HG03439 (cell line): Measurements from ENCODE around the gene CHD5.
A peak's percentile ranks its signal among the peaks of the same experiment; 100 is the strongest.
"Not testable (repeated sequence)": the region's sequence is repeated elsewhere in the genome, so short reads cannot be mapped to it uniquely, and the experiment has no call there.

Source experiments
- ATAC-seq: cut with Tn5 transposase; IDR thresholded peaks from one replicate; pipeline ENCODE4 v1.9.1; 2021; ENCODE audit warnings: mild to moderate bottlenecking, moderate library complexity; ENCODE audit not compliant: unreplicated experiment

The CHD5 gene

GRCh38 chr1:6180268-6180706 lies at the start of gene CHD5:
CHD5 (minus strand) TSS chr1:6180321; CDS start chr1:6180023, 298 bp downstream.
- ATAC-seq, result no peak

GRCh38 chr1:6225651-6226050 lies 45.5 kb upstream of the CHD5 start:
- no peak for ATAC-seq

DNA sequence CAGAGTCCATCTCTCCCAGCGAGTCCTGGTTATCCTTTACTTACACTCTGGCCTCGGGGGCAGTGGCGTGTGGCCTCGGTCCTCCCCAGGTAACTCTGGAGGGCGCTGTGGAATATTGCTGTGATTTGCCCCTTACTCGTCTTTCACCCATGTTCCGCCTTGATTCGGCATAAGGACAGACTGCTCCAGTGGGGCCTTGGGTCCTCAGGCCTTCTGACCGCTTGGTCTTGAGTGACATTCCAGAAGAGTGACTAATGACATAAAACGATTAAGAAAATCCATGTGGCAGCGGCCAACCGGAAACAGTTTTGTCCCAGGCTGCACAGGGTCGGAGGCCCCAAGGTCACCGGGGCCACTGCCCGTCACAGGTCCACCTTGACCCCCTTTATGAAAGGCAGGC lies 44.6 kb upstream of the CHD5 start:
- no peak for ATAC-seq

DNA sequence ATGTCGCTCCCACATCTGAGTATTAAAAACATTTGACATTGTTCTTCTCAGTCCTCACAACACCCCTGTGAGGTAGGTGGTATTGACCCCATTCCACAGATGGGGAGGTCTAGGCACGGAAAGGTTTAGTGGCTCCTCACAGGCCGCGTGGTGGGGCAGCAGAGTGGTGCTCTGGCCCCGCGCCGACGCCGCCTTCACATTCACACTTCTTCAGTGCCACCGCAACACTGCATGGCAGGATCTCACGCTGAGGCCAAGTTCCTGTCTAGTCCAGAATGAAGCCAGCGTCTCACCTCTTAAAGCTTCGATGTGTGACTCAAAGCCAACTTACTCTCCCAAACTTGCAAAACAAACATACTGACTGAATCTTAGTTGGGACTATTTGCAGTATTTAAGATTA lies 43.5 kb upstream of the CHD5 start:
- no peak for ATAC-seq

GRCh38 chr1:6222636-6223035 lies 42.5 kb upstream of the CHD5 start:
- no peak for ATAC-seq

- ATAC-seq, result no peak
Observed at GRCh38 chr1:6221210-6221784, 41.2 kb upstream of the CHD5 start.

- no peak for ATAC-seq
Observed at GRCh38 chr1:6220236-6220635, 40.1 kb upstream of the CHD5 start.

DNA sequence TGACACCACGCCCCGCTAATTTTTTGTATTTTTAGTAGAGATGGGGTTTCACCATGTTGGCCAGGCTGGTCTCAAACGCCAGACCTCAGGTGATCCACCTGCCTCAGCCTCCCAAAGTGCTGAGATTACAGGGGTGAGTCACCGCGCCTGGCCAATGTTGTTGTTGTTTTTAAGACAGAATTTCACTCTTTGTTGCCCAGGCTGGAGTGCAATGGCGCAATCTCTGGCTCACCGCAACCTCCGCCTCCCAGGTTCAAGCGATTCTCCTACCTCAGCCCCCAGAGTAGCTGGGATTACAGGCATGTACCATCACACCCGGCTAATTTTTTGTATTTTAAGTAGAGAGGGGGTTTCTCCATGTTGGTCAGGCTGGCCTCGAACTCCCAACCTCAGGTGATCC lies 39.5 kb upstream of the CHD5 start:
- not testable (repeated sequence) for ATAC-seq

DNA sequence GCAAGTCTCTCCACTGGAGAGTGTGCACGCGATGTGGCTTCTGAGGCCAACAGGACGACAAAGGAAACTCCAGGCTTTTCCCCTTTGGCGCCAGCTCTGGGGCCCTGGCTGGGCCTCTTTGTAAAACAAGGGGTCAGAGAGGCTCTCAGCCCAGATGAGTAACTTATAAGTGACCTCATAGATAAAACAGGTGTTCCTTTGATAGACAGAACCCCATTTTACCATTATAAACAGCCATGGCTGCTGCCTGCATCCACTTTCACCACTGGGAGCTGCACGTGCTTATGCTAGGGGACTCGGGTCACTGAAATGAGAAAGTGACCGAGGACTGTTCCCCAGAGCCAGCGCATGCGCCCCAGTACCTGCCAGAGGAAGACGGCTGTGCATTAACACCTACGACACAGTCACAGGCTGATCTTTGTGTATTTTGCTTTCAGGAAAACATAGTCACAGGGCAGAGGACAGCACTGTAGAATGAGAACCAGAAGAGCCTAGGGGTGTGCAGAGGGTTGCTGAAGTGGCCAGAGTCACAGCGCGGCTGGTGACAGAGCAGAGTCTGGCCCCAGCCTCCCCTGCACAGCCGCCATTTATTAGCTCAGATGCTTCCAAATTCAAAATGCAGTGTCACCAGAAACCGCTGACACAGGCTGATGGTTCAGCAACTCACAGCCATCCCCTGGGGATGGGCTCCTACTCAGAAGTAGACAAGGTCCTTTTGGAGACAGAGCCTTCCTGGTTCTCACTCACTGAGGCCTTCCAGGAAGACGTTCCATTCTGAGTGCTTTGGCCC lies 38.4 kb upstream of the CHD5 start:
- no peak for ATAC-seq

DNA sequence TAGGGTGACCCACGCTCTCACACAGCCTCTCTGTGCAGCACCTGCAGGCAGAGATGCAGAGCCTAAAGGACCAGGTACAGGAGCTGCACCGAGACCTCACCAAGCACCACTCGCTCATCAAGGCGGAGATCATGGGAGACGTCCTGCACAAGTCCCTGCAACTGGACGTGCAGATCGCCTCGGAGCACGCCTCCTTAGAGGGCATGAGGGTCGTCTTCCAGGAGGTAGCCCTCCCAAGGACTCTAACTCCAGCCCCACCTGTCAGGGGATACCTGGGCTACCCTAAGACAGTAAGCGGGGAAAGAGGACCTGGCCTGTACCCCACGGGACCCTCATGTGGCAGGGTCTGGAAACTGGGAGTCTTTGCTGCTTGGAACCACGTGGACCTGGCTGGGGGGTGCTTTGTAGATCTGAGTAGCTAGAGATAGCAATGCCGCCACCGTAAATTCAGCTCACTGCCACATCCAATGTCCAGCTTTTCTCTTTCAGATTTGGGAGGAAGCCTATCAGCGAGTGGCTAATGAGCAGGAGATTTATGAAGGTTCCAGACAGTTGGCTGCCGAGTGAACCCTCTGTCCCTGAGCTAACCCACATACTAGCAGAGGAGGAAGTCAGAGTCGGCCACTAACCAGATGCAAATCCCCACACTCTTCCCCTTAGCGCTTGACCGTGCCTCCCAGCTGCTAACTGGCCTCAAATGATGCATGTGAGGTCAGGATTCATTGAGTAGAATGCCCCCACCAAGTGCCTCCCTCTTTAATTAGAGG lies 32.3 kb upstream of the CHD5 start:
- ATAC-seq, result no peak

- no peak for ATAC-seq
Observed at GRCh38 chr1:6211731-6212130, 31.6 kb upstream of the CHD5 start.

DNA sequence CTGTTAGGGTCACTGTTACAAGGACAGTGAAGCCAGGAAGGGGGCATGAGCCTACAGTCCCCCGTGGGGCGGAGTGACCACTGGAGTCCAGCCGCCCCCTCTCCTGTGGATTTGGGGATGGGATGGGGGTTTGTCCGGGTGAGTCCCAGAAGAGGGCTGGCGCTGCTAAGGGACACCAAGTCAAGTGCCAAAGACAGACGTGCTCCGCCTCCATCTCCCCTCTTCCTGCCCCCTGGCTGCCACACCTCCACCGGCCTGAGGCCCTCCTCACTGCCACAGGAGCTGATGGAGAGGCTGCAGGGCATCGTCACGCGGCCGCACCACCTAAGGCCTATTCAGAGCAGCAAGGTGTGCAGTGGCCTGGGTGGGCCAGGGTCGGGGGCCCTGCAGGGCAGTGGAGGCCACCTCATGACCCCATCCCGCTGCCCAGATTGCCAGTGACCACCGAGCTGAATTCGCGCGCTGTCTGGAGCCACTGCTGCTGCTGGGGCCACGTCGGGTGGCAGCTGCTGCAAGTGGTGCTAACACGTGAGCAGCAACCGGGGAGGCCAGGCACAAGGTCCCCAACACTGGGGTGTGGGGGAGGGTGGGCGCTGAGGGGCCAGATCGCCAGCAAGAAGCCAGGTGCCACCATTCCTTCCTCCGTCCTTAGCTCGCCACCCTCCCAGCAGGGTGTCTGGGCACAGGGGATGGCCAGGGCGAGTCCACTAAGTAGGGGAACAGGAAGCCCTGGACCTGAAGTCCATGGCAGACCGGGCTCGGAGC lies 30.7 kb upstream of the CHD5 start:
- no peak for ATAC-seq

DNA sequence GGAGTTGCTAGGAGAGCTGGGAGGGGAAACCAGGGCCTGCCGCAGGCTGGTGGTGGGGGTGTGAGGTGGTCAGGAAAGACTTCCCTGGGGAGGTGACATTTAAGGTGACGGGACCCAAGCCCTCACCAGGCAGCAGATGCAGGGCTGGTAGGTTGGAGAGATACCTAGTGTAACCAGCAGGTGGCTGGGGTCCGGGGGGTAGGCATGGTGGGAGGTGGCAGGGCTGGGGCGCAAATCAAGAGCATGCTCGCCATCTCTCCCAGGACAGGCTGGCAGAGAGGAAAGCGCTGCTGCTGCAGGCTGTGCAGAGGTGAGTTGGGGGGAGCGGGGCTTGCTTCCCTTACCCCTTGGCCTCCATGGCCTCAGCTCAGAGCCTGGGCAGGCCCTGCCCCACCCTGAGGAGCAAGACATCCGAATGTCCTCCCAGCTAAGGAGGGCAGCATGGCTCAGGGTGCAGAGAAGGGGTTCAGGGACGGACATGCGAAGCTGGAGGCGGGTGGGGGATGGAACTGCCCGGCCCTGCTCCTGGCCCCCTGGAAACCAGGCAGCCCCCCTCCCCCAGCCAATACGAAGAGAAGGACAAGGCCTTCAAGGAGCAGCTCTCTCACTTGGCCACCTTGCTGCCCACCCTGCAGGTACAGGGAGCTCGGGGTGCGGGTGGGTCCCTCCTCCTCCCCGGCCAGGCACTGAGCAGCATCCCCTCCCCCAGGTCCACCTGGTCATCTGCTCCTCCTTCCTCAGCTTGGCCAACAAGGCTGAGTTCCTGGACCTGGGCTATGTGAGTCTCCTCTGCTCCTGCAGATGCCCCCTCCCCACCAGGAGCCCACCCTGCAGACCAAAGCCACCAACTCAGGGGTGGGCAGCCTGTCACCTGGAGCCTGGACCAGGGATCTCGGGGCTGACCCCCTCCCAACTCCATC lies 29.8 kb upstream of the CHD5 start:
- no peak for ATAC-seq

- no peak for ATAC-seq
Observed at GRCh38 chr1:6208723-6209660, 28.9 kb upstream of the CHD5 start.

DNA sequence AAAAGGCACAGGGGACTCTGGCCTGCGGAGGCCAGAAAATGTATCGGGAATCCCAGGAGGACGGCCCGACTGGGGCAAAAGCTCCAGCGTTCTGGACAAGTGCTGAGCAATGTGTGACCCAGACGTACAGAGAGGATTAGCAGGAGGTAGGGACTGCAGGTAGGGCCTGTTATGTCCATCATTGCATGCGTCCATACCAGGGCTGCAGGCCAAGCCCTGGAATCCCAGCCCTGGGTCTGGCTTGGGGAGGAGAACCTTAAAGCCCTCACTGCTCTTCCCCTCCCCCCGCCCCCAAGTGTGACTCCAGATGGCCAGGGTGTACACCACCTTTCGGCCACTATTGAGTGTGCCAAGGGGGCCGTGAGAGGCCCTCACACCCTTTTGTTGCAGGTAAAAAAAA lies 27.8 kb upstream of the CHD5 start:
- ATAC-seq, result no peak

GRCh38 chr1:6207075-6207885 lies 27.2 kb upstream of the CHD5 start:
- no peak for ATAC-seq

DNA sequence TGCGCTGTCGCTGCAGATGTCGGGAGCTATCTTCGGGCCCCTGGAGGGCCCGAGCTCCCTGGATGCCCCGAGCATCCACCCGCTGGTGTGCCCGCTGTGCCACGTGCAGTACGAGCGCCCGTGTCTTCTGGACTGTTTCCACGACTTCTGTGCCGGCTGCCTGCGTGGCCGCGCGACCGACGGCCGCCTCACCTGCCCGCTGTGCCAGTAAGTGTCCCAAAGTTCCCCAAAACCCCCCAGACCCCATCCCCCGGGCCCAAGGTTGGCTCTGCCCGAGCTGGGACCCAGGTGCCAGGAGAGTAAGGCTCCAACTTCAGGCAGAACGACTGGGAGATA lies 26.4 kb upstream of the CHD5 start:
- ATAC-seq, result no peak

GRCh38 chr1:6205849-6206519 lies 25.9 kb upstream of the CHD5 start, which contains the start of gene RNF207:
RNF207 (plus strand) TSS chr1:6206119; CDS start chr1:6206536, 417 bp downstream.
- ATAC-seq, result peak; percentile 58
